HG02763 (cell line): ENCODE measurements around the gene PAQR9.

Experiments used
- ATAC-seq: cut with Tn5 transposase; IDR thresholded peaks from one replicate; pipeline ENCODE4 v1.9.1; 2021; ENCODE audit warnings: mild to moderate bottlenecking, moderate library complexity; ENCODE audit not compliant: unreplicated experiment

The PAQR9 gene

GRCh38 chr3:142926368-142926944 lies 37.0 kb downstream of the PAQR9 start:
- ATAC-seq, result no peak

GRCh38 chr3:142925140-142925539 lies 38.3 kb downstream of the PAQR9 start:
- ATAC-seq, result no peak

- no peak for ATAC-seq
Measured at GRCh38 chr3:142923694-142924093, 39.8 kb downstream of the PAQR9 start.

- no peak for ATAC-seq
Measured at GRCh38 chr3:142916605-142917004, 46.9 kb downstream of the PAQR9 start.

- ATAC-seq, result no peak
Measured at GRCh38 chr3:142915636-142916035, 47.8 kb downstream of the PAQR9 start.

GRCh38 chr3:142914286-142914811 lies 49.1 kb downstream of the PAQR9 start:
- ATAC-seq, result no peak

GRCh38 chr3:142913432-142913831 lies 50.0 kb downstream of the PAQR9 start:
- ATAC-seq, result no peak

- no peak for ATAC-seq
Measured at GRCh38 chr3:142912402-142913172, 50.9 kb downstream of the PAQR9 start.
